ENCODE data around the gene INPP4B. TPM values are rescaled to one million over a fixed set of nuclear protein-coding genes. Genes with fewer than 3 reads are reported as not detected.

The INPP4B gene
- total and polyA plus RNA-seq, 2 donors from 2014 or later, result 2.6 to 18.9 TPM

DNA sequence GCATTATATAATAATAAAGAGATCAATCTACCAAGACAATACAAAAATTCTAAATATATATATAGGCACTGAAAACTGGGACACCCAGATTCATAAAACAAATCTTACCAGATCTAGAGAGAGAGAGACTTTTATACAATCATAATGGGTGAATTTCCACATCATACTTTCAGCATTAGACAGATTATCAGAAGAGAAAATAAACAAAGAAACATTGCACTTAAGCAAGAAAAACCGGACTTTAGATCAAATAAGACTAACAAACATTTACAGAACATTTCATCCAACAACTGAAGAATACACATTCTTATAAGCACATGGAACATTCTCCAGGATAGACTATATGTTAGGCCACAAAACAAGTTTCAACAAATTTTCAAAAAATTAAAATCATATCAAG, 245.1 kb downstream of the INPP4B start:
- Histone ChIP-seq H3K9me3 (ENCODE audit: control insufficient read depth in 2 of 3, insufficient read depth in 1 of 3, low read length in 3 of 3) (peaks cover 0 to 9% (median 0%) of the 10 kb centered on the region in 3 donors), H3K4me3 (ENCODE audit: low read length in 3 of 3) (no peak overlapping the region), H3K9ac (ENCODE audit: low read length in 3 of 3) (no peak overlapping the region), H3K27me3 (ENCODE audit: control insufficient read depth, insufficient read depth, low read length) (no peaks in the 10 kb centered on the region), H3K4me1 (ENCODE audit: control insufficient read depth in 2 of 3, insufficient read depth in 2 of 3, low read depth in 1 of 3, low read length in 3 of 3) (no peaks in the 10 kb centered on the region), H3K36me3 (ENCODE audit: control insufficient read depth in 2 of 3, insufficient read depth in 3 of 3, low read length in 3 of 3) (no peaks in the 10 kb centered on the region), H3K27ac (ENCODE audit: low read depth in 2 of 2, low read length in 2 of 2) (no peak overlapping the region)
- no peak for FAIRE-seq
- TF ChIP-seq, protein P1, sequence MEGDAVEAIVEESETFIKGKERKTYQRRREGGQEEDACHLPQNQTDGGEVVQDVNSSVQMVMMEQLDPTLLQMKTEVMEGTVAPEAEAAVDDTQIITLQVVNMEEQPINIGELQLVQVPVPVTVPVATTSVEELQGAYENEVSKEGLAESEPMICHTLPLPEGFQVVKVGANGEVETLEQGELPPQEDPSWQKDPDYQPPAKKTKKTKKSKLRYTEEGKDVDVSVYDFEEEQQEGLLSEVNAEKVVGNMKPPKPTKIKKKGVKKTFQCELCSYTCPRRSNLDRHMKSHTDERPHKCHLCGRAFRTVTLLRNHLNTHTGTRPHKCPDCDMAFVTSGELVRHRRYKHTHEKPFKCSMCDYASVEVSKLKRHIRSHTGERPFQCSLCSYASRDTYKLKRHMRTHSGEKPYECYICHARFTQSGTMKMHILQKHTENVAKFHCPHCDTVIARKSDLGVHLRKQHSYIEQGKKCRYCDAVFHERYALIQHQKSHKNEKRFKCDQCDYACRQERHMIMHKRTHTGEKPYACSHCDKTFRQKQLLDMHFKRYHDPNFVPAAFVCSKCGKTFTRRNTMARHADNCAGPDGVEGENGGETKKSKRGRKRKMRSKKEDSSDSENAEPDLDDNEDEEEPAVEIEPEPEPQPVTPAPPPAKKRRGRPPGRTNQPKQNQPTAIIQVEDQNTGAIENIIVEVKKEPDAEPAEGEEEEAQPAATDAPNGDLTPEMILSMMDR (IDR thresholded peaks at IDR 0.05; ENCODE audit: borderline replicate concordance, extremely low read depth, insufficient read depth), result no peak
- no peak for DNase-seq
- intact Hi-C loops (cut with DNase I), result no loop called here

DNA sequence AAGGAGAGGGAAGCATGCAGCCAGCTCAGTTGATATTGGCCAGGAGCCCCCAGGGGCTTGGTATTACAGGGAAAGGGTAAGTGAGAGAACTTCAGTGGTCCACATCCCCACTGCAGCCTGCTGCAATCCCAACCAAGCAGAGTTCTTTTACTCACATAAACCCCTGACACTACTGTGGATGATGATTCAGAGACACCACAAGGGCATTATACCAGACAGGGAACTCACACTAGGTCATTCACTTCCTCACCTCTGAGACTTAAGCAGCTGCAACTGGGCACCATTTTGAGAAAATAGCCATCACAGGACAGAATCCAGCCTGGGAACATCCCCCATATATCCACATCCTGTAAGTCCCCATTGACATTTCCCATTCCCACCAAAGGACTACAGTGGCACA, 248.0 kb downstream of the INPP4B start:
- TF ChIP-seq, protein P1 (IDR thresholded peaks at IDR 0.05; ENCODE audit: borderline replicate concordance, extremely low read depth, insufficient read depth), result no peak
- Histone ChIP-seq H3K9ac (ENCODE audit: low read length in 3 of 3) (no peak overlapping the region), H3K27me3 (ENCODE audit: control insufficient read depth, insufficient read depth, low read length) (no peaks in the 10 kb centered on the region), H3K36me3 (ENCODE audit: control insufficient read depth in 2 of 3, insufficient read depth in 3 of 3, low read length in 3 of 3) (no peaks in the 10 kb centered on the region), H3K9me3 (ENCODE audit: control insufficient read depth in 2 of 3, insufficient read depth in 1 of 3, low read length in 3 of 3) (no peaks in the 10 kb centered on the region), H3K4me3 (ENCODE audit: low read length in 3 of 3) (no peak overlapping the region), H3K4me1 (ENCODE audit: control insufficient read depth in 2 of 3, insufficient read depth in 2 of 3, low read depth in 1 of 3, low read length in 3 of 3) (no peaks in the 10 kb centered on the region), H3K27ac (ENCODE audit: low read depth in 2 of 2, low read length in 2 of 2) (no peak overlapping the region)
- intact Hi-C loops (cut with DNase I), result no loop called here
- FAIRE-seq, result no peak
- DNase-seq, result no peak

DNA sequence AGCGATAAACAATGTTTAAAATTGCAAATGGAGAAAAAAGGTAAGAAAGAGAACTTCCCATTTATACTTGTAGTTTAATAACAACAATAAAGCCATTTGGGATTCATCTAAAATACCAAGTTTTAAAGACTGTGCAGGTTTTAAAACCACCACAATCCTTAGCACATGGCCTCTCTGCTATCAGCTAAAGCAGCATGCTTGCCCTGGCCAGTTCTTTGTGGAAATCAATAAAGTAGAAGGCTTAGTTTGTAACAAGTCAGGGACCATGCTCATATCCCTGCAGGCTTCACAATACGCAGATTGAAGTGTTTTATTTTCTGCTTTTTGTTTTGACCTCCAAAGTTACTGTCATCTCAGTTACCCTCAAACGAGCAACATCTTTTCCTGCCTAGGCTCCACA, 249.5 kb downstream of the INPP4B start:
- H3K4me1 ChIP-seq (ENCODE audit: control insufficient read depth in 2 of 3, insufficient read depth in 2 of 3, low read depth in 1 of 3, low read length in 3 of 3), result no peaks in the 10 kb centered on the region
- FAIRE-seq (no peak), DNase-seq (no peak)
- no peaks in the 10 kb centered on the region for H3K9me3 ChIP-seq (ENCODE audit: control insufficient read depth in 2 of 3, insufficient read depth in 1 of 3, low read length in 3 of 3)
- H3K9ac ChIP-seq (ENCODE audit: low read length in 3 of 3), result no peak overlapping the region
- intact Hi-C loops (cut with DNase I), result no loop called here
- TF ChIP-seq, protein P1 (IDR thresholded peaks at IDR 0.05; ENCODE audit: borderline replicate concordance, extremely low read depth, insufficient read depth), result no peak
- no peaks in the 10 kb centered on the region for H3K36me3 ChIP-seq (ENCODE audit: control insufficient read depth in 2 of 3, insufficient read depth in 3 of 3, low read length in 3 of 3)
- H3K27me3 ChIP-seq (ENCODE audit: control insufficient read depth, insufficient read depth, low read length), result no peaks in the 10 kb centered on the region
- no peak overlapping the region for H3K27ac ChIP-seq (ENCODE audit: low read depth in 2 of 2, low read length in 2 of 2)
- H3K4me3 ChIP-seq (ENCODE audit: low read length in 3 of 3), result no peak overlapping the region

DNA sequence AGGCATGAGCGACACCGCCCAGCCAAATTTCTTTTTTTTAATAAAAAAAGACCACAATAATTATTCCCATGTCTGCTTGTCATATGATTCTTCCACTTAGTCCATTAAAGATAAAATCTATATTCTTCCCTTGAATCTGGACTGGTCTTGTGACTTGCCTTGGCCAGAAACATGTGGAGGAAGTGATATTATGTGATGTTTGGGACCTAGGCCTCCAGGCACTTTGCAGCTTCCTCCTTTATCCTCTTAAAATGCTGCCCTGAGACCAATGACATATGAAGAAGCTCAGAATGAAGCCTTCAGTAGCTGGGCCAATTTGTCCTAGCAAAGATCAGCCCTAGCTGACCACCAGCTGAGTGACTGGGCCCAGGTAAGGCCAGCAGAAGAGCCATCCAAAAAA, 250.0 kb downstream of the INPP4B start:
- no peak for FAIRE-seq
- Histone ChIP-seq H3K9ac (ENCODE audit: low read length in 3 of 3) (no peak overlapping the region), H3K4me3 (ENCODE audit: low read length in 3 of 3) (no peak overlapping the region), H3K27ac (ENCODE audit: low read depth in 2 of 2, low read length in 2 of 2) (no peak overlapping the region), H3K27me3 (ENCODE audit: control insufficient read depth, insufficient read depth, low read length) (no peaks in the 10 kb centered on the region), H3K4me1 (ENCODE audit: control insufficient read depth in 2 of 3, insufficient read depth in 2 of 3, low read depth in 1 of 3, low read length in 3 of 3) (no peaks in the 10 kb centered on the region), H3K9me3 (ENCODE audit: control insufficient read depth in 2 of 3, insufficient read depth in 1 of 3, low read length in 3 of 3) (no peaks in the 10 kb centered on the region), H3K36me3 (ENCODE audit: control insufficient read depth in 2 of 3, insufficient read depth in 3 of 3, low read length in 3 of 3) (no peaks in the 10 kb centered on the region)
- DNase-seq, result no peak
- TF ChIP-seq, protein P1 (IDR thresholded peaks at IDR 0.05; ENCODE audit: borderline replicate concordance, extremely low read depth, insufficient read depth), result no peak
- intact Hi-C loops (cut with DNase I), result no loop called here
